HG03139 (cell line): Measurements from ENCODE around the gene ACAP3.
"Not testable (repeated sequence)": the region's sequence is repeated elsewhere in the genome, so short reads cannot be mapped to it uniquely, and the experiment has no call there.

Source experiments
- ATAC-seq: cut with Tn5 transposase; IDR thresholded peaks from one replicate; pipeline ENCODE4 v1.9.1; 2021; ENCODE audit not compliant: unreplicated experiment

The ACAP3 gene

GRCh38 chr1:1330366-1331067, 22.8 kb upstream of the ACAP3 start:
- no peak for ATAC-seq

GRCh38 chr1:1329304-1330210, 21.8 kb upstream of the ACAP3 start:
- ATAC-seq = no peak

- no peak for ATAC-seq
Observed at GRCh38 chr1:1328254-1328653, 20.5 kb upstream of the ACAP3 start.

- ATAC-seq = no peak
Observed at GRCh38 chr1:1327291-1327690, 19.6 kb upstream of the ACAP3 start.

- ATAC-seq = no peak
Observed at GRCh38 chr1:1326075-1326605, 18.4 kb upstream of the ACAP3 start.

GRCh38 chr1:1325288-1326074, 17.8 kb upstream of the ACAP3 start:
- no peak for ATAC-seq

GRCh38 chr1:1324524-1325287, 17.0 kb upstream of the ACAP3 start, which contains the start of the genes CPTP and INTS11:
Gene CPTP (plus strand): TSS chr1:1324802. CDS start chr1:1326911, 2,109 bp downstream.
Gene INTS11 (minus strand): TSS chr1:1324660. CDS start chr1:1324608, 52 bp downstream.
- ATAC-seq = peak; percentile 66

GRCh38 chr1:1324084-1324523, 16.4 kb upstream of the ACAP3 start:
- ATAC-seq = peak; percentile 22

- ATAC-seq = no peak
Observed at GRCh38 chr1:1322952-1323351, 15.2 kb upstream of the ACAP3 start.

GRCh38 chr1:1322418-1322817, 14.7 kb upstream of the ACAP3 start:
- ATAC-seq = no peak

- ATAC-seq = no peak
Observed at GRCh38 chr1:1321477-1321876, 13.7 kb upstream of the ACAP3 start.

GRCh38 chr1:1320666-1321448, 13.1 kb upstream of the ACAP3 start:
- ATAC-seq = no peak

- ATAC-seq = no peak
Observed at GRCh38 chr1:1319646-1319941, 11.9 kb upstream of the ACAP3 start.

GRCh38 chr1:1318777-1319645, 11.3 kb upstream of the ACAP3 start:
- ATAC-seq = no peak

- ATAC-seq = no peak
Observed at GRCh38 chr1:1318131-1318652, 10.5 kb upstream of the ACAP3 start.

- ATAC-seq = no peak
Observed at GRCh38 chr1:1317420-1317819, 9.7 kb upstream of the ACAP3 start.

- not testable (repeated sequence) for ATAC-seq
Observed at GRCh38 chr1:1316199-1316598, 8.5 kb upstream of the ACAP3 start.

GRCh38 chr1:1315435-1315954, 7.8 kb upstream of the ACAP3 start:
- no peak for ATAC-seq
